ENCODE data around the gene IFNL1. TPM values are rescaled to one million over a fixed set of nuclear protein-coding genes. Genes with fewer than 3 reads are reported as not detected.

Gene IFNL1
- total and polyA plus RNA-seq, 2 donors (not counting 1 experiment from before 2014, with no cell fraction given) = not detected

GRCh38 chr19:39327363-39328045 lies 31.3 kb downstream of the IFNL1 start:
- no peak for DNase-seq
- H3K36me3 ChIP-seq (replicated peaks in 1 of 2; ENCODE audit: control extremely low read depth in 1 of 2, control insufficient read depth in 1 of 2, extremely low read depth in 1 of 2, insufficient read depth in 2 of 2, low read length in 1 of 2) = peaks cover 8 to 48% of the 10 kb centered on the region in 2 experiments
- no peak overlapping the region for H3K27ac Mint-ChIP-seq

More at GRCh38 chr19:39327363-39328045, 31.3 kb downstream of the IFNL1 start:
- Histone ChIP-seq H2AFZ (ENCODE audit: insufficient read depth, low read depth, low read length, poor library complexity, severe bottlenecking) (no peak overlapping the region), H3K9ac (ENCODE audit: low read length) (no peak overlapping the region), H3K79me2 (ENCODE audit: control insufficient read depth, insufficient read depth, low read length) (peaks cover 58% of the 10 kb centered on the region), H3K27ac (ENCODE audit: low read length in 2 of 2) (no peak overlapping the region), H3K4me1 (ENCODE audit: control insufficient read depth in 2 of 2, insufficient read depth in 2 of 2, low read length in 2 of 2) (peaks cover 4 to 11% of the 10 kb centered on the region in 2 donors), H3K27me3 (replicated peaks in 1 of 4; ENCODE audit: control extremely low read depth in 1 of 4, control insufficient read depth in 3 of 4, insufficient read depth in 4 of 4, low read length in 3 of 4) (no peaks in the 10 kb centered on the region), H4K20me1 (ENCODE audit: control insufficient read depth, insufficient read depth, low read length, poor library complexity, severe bottlenecking) (peaks cover 52% of the 10 kb centered on the region), H3K4me2 (replicated peaks; ENCODE audit: low read depth, low read length, poor library complexity, severe bottlenecking) (no peak overlapping the region), H3K9me3 (ENCODE audit: control extremely low read depth in 1 of 3, control insufficient read depth in 2 of 3, insufficient read depth in 1 of 3, low read length in 2 of 3) (no peaks in the 10 kb centered on the region), H3K4me3 (ENCODE audit: control extremely low read depth in 1 of 5, extremely low read depth in 1 of 5, insufficient read depth in 1 of 5, low read depth in 2 of 5, low read length in 4 of 5) (no peak overlapping the region)
- Mint-ChIP-seq H3K4me1 (peaks cover 29% of the 10 kb centered on the region), H3K27me3 (no peaks in the 10 kb centered on the region), H3K9me3 (ENCODE audit: insufficient read depth) (no peaks in the 10 kb centered on the region), H3K4me3 (no peak overlapping the region)
- CTCF ChIA-PET = interaction anchor here (0.6 to 6.5 kb wide), 14 partner anchors 9 to 1816 kb away, joined by 3 to 66 read pairs (median 3); partner anchors contain the start of genes GMFG and SYCN
- no peak for ATAC-seq (ENCODE audit: low read depth)
- intact Hi-C loops (cut with micrococcal nuclease) = loop anchor here (1.0 to 5.0 kb wide), 5 partner anchors 14 to 925 kb away; partner anchors contain the start of gene FAM98C
- TF ChIP-seq EZH2 (IDR thresholded peaks at IDR 0.05; ENCODE audit: borderline replicate concordance, insufficient read depth, low read depth, low read length, poor library complexity, severe bottlenecking) = no peak
- TF ChIP-seq CTCF (IDR thresholded peaks at IDR 0.05) = no peak
- POLR2A ChIA-PET = no interaction called here
- 98% methylated on average over 7 of the region's 16 CpGs for WGBS (ENCODE audit: insufficient coverage)

Data from B cell (primary cell).